K562 (cell line): ENCODE results near the gene CCT3. TPM values are rescaled to one million over a fixed set of nuclear protein-coding genes. Genes with fewer than 3 reads are reported as not detected.

Source experiments
- ARNT ChIP-seq, 2 experiments: fragments of 450-650 bp; IDR thresholded peaks; 2 replicates each; pipeline ENCODE4 v1.6.1; 2016; ENCODE audit warnings: mild to moderate bottlenecking in 1 of 2
- CBFA2T3 ChIP-seq: fragments of 450-650 bp; IDR thresholded peaks from 2 replicates; pipeline ENCODE4 v1.6.1; 2017
- DPF2 ChIP-seq: fragments of 450-650 bp; IDR thresholded peaks from 2 replicates; pipeline ENCODE4 v1.6.1; 2016
- SRSF1 ChIP-seq: fragments of 200-400 bp; formaldehyde crosslinking; IDR thresholded peaks from 2 replicates; pipeline ENCODE4 v1.6.1; 2017; ENCODE audit warnings: mild to moderate bottlenecking, low read depth, low read length, moderate library complexity
- TAF1 ChIP-seq: IDR thresholded peaks from 2 replicates; pipeline ENCODE4 v1.6.1; 2011; ENCODE audit warnings: mild to moderate bottlenecking, low read length, moderate library complexity; ENCODE audit not compliant: insufficient read depth, control insufficient read depth, severe bottlenecking; ENCODE audit errors: extremely low read depth
- TEAD2 ChIP-seq: fragments of 450-650 bp; IDR thresholded peaks from 2 replicates; pipeline ENCODE4 v1.6.1; 2016; ENCODE audit warnings: missing genetic modification characterization, control low read depth, missing compliant biosample characterization
- TOE1 ChIP-seq, 2 experiments: fragments of 450-650 bp in 1 of 2; sonication (generic) in 1 of 2; formaldehyde crosslinking in 1 of 2; IDR thresholded peaks; 2 replicates each; pipeline versions ENCODE4 v1.7.1 to v1.8.0; 2016 to 2022; ENCODE audit warnings: borderline replicate concordance in 2 of 2, mild to moderate bottlenecking in 2 of 2, antibody characterized with exemption in 1 of 2, inconsistent platforms in 1 of 2, low read depth in 1 of 2, missing genetic modification reagents in 1 of 2, moderate library complexity in 1 of 2
- ZNF253 ChIP-seq: fragments of 250-450 bp; sonication (Bioruptor Pico); conservative IDR thresholded peaks from 2 replicates; pipeline ENCODE4 v1.6.1; 2021; ENCODE audit warnings: mild to moderate bottlenecking
- ZNF347 ChIP-seq: fragments of 450-650 bp; formaldehyde crosslinking; IDR thresholded peaks from 2 replicates; pipeline ENCODE4 v1.4.0; 2020; ENCODE audit warnings: low read depth, mild to moderate bottlenecking, moderate library complexity
- polyA plus RNA-seq, 8 experiments: library from polyadenylated mRNA; depleted of rRNA in 4 of 8; stranded (reverse) in 5 of 8; unstranded in 3 of 8; fragments of >200 nt; fragmentation: Nextera tagmentation in 2 of 8; fragmentation: Illumina TruSeq in 1 of 8; extraction: Ambion mirVana in 2 of 8; extraction: Trizol in 1 of 8; gene quantifications; 2 replicates each; pipeline versions ENCODE4 v1.2.1 to v1.2.3, GENCODE V29; 2011 to 2014; ENCODE audit warnings: inconsistent platforms in 1 of 8, missing spikeins in 1 of 8
- total RNA-seq, 7 experiments: library from RNA; depleted of rRNA in 6 of 7; stranded (reverse); fragments of >200 nt in 6 of 7; fragmentation: Illumina TruSeq in 2 of 7; extraction: Trizol in 2 of 7; gene quantifications; 2 replicates each; pipeline versions ENCODE4 v1.2.1 to v1.2.3, GENCODE V29; 2011 to 2021; ENCODE audit warnings: low replicate concordance in 1 of 7
- TF ChIP-seq, protein P1 (sequence below): fragments of 200-800 bp; sonication (Bioruptor generic); IDR thresholded peaks from 2 replicates; pipeline ENCODE4 v1.6.1; 2016; ENCODE audit warnings: missing genetic modification characterization, missing compliant biosample characterization
- TF ChIP-seq, protein P2 (sequence below): fragments of 450-650 bp; formaldehyde crosslinking; IDR thresholded peaks from 2 replicates; pipeline ENCODE4 v1.4.0; 2020; ENCODE audit warnings: mild to moderate bottlenecking, moderate library complexity
- TF ChIP-seq, protein P3 (sequence below), 2 experiments: fragments of 450-650 bp in 1 of 2; sonication (generic) in 1 of 2; formaldehyde crosslinking in 1 of 2; IDR thresholded peaks; 2 replicates each; pipeline versions ENCODE4 v1.7.1 to v1.9.0; 2016 to 2022; ENCODE audit warnings: inconsistent platforms in 1 of 2, mild to moderate bottlenecking in 1 of 2, missing genetic modification reagents in 1 of 2

CCT3 gene
- total and polyA plus RNA-seq, 9 of the 15 experiments (the other 6 are each of a cell fraction or from before 2014, with no cell fraction given) = 475 to 1,167 (median 610) TPM

DNA sequence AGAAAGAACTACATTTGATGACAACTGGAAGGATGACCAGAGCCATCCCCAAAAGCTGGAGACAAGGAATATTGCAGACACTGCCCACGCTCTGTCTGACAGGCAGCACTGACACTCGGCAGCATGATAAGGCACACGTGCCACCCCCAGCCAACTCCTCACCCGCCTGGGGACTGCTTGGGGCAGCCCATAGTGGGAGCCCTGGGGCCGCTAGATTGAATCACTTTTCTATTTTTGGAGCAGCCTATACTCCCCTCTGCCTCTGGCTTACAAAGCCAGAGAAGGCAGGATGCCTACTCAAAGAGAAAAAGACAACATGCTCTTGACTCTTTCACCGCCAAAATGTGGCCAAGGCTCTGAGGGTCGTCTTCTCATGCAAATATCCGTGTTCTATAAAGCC, 56.8 kb downstream of the CCT3 start (continued):
- TF ChIP-seq, protein P1, sequence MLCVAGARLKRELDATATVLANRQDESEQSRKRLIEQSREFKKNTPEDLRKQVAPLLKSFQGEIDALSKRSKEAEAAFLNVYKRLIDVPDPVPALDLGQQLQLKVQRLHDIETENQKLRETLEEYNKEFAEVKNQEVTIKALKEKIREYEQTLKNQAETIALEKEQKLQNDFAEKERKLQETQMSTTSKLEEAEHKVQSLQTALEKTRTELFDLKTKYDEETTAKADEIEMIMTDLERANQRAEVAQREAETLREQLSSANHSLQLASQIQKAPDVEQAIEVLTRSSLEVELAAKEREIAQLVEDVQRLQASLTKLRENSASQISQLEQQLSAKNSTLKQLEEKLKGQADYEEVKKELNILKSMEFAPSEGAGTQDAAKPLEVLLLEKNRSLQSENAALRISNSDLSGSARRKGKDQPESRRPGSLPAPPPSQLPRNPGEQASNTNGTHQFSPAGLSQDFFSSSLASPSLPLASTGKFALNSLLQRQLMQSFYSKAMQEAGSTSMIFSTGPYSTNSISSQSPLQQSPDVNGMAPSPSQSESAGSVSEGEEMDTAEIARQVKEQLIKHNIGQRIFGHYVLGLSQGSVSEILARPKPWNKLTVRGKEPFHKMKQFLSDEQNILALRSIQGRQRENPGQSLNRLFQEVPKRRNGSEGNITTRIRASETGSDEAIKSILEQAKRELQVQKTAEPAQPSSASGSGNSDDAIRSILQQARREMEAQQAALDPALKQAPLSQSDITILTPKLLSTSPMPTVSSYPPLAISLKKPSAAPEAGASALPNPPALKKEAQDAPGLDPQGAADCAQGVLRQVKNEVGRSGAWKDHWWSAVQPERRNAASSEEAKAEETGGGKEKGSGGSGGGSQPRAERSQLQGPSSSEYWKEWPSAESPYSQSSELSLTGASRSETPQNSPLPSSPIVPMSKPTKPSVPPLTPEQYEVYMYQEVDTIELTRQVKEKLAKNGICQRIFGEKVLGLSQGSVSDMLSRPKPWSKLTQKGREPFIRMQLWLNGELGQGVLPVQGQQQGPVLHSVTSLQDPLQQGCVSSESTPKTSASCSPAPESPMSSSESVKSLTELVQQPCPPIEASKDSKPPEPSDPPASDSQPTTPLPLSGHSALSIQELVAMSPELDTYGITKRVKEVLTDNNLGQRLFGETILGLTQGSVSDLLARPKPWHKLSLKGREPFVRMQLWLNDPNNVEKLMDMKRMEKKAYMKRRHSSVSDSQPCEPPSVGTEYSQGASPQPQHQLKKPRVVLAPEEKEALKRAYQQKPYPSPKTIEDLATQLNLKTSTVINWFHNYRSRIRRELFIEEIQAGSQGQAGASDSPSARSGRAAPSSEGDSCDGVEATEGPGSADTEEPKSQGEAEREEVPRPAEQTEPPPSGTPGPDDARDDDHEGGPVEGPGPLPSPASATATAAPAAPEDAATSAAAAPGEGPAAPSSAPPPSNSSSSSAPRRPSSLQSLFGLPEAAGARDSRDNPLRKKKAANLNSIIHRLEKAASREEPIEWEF (CRISPR knock-in tag) = no peak
- TF ChIP-seq SRSF1 = no peak
- TF ChIP-seq TAF1 = peak; percentile 34
- TF ChIP-seq ZNF347 (CRISPR knock-in tag) = no peak
- no peak for TF ChIP-seq TEAD2 (tag)
- peak; percentile 55 for TF ChIP-seq CBFA2T3
- no peak for TF ChIP-seq ARNT (IDR thresholded peaks at IDR 0.05)
- TF ChIP-seq DPF2 = peak; percentile 25; the same call in 1 of the 2 replicates
- TF ChIP-seq, protein P2, sequence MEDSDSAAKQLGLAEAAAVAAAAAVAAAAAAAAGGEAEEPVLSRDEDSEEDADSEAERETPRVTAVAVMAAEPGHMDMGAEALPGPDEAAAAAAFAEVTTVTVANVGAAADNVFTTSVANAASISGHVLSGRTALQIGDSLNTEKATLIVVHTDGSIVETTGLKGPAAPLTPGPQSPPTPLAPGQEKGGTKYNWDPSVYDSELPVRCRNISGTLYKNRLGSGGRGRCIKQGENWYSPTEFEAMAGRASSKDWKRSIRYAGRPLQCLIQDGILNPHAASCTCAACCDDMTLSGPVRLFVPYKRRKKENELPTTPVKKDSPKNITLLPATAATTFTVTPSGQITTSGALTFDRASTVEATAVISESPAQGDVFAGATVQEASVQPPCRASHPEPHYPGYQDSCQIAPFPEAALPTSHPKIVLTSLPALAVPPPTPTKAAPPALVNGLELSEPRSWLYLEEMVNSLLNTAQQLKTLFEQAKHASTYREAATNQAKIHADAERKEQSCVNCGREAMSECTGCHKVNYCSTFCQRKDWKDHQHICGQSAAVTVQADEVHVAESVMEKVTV (CRISPR knock-in tag) = no peak
- no peak for TF ChIP-seq TOE1 (IDR thresholded peaks at IDR 0.05; ENCODE audit: borderline replicate concordance)
- no peak for TF ChIP-seq TOE1 (CRISPR knock-in tag; IDR thresholded peaks at IDR 0.05; ENCODE audit: borderline replicate concordance, low read depth)
- no peak for TF ChIP-seq ZNF253
- TF ChIP-seq, protein P3, sequence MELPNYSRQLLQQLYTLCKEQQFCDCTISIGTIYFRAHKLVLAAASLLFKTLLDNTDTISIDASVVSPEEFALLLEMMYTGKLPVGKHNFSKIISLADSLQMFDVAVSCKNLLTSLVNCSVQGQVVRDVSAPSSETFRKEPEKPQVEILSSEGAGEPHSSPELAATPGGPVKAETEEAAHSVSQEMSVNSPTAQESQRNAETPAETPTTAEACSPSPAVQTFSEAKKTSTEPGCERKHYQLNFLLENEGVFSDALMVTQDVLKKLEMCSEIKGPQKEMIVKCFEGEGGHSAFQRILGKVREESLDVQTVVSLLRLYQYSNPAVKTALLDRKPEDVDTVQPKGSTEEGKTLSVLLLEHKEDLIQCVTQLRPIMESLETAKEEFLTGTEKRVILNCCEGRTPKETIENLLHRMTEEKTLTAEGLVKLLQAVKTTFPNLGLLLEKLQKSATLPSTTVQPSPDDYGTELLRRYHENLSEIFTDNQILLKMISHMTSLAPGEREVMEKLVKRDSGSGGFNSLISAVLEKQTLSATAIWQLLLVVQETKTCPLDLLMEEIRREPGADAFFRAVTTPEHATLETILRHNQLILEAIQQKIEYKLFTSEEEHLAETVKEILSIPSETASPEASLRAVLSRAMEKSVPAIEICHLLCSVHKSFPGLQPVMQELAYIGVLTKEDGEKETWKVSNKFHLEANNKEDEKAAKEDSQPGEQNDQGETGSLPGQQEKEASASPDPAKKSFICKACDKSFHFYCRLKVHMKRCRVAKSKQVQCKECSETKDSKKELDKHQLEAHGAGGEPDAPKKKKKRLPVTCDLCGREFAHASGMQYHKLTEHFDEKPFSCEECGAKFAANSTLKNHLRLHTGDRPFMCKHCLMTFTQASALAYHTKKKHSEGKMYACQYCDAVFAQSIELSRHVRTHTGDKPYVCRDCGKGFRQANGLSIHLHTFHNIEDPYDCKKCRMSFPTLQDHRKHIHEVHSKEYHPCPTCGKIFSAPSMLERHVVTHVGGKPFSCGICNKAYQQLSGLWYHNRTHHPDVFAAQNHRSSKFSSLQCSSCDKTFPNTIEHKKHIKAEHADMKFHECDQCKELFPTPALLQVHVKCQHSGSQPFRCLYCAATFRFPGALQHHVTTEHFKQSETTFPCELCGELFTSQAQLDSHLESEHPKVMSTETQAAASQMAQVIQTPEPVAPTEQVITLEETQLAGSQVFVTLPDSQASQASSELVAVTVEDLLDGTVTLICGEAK (IDR thresholded peaks at IDR 0.05) = no peak
- TF ChIP-seq, protein P3 (CRISPR knock-in tag; IDR thresholded peaks at IDR 0.05) = no peak
